ENCODE data around the gene FUT3.

The FUT3 gene

GRCh38 chr19:5828661-5829566 lies 22.3 kb downstream of the FUT3 start:
- DNase-seq = no peak
- intact Hi-C loops (cut with DNase I) = no loop called here

- DNase-seq = peak; percentile 17 to 84 (median 66)
- intact Hi-C loops (cut with DNase I) = no loop called here
These were observed 23.2 kb downstream of the FUT3 start for GRCh38 chr19:5827891-5828660.

- intact Hi-C loops (cut with DNase I) = no loop called here
- no peak for DNase-seq
These were observed 23.8 kb downstream of the FUT3 start for GRCh38 chr19:5827342-5827890.

- intact Hi-C loops (cut with DNase I) = no loop called here
- peak in 5 of 42 donors; percentile 3 to 41 (median 11) for DNase-seq
These were observed 24.5 kb downstream of the FUT3 start for GRCh38 chr19:5826531-5827341.

GRCh38 chr19:5825178-5825577 lies 26.1 kb downstream of the FUT3 start:
- intact Hi-C loops (cut with DNase I) = no loop called here
- DNase-seq = peak in 11 of 42 donors; percentile 5 to 51 (median 18)

- intact Hi-C loops (cut with DNase I) = no loop called here
- no peak for DNase-seq
These were observed 26.5 kb downstream of the FUT3 start for GRCh38 chr19:5824751-5825150.

GRCh38 chr19:5823579-5824281 lies 27.5 kb downstream of the FUT3 start:
- intact Hi-C loops (cut with DNase I) = no loop called here
- no peak for DNase-seq

GRCh38 chr19:5822181-5822844 lies 28.9 kb downstream of the FUT3 start:
- intact Hi-C loops (cut with DNase I) = no loop called here
- DNase-seq = no peak

- DNase-seq = no peak
- intact Hi-C loops (cut with DNase I) = no loop called here
These were observed 29.6 kb downstream of the FUT3 start for GRCh38 chr19:5821521-5822180.

GRCh38 chr19:5820785-5821184 lies 30.5 kb downstream of the FUT3 start:
- DNase-seq = no peak
- intact Hi-C loops (cut with DNase I) = no loop called here

- no peak for DNase-seq
- intact Hi-C loops (cut with DNase I) = no loop called here
These were observed 32.7 kb downstream of the FUT3 start for GRCh38 chr19:5818594-5818993.

- intact Hi-C loops (cut with DNase I) = no loop called here
- no peak for DNase-seq
These were observed 34.0 kb downstream of the FUT3 start for GRCh38 chr19:5817218-5817617.

GRCh38 chr19:5814852-5815246 lies 36.4 kb downstream of the FUT3 start:
- intact Hi-C loops (cut with DNase I) = no loop called here
- no peak for DNase-seq

- intact Hi-C loops (cut with DNase I) = no loop called here
- DNase-seq = no peak
These were observed 37.0 kb downstream of the FUT3 start for GRCh38 chr19:5814123-5814851.

GRCh38 chr19:5811117-5811516 lies 40.1 kb downstream of the FUT3 start:
- intact Hi-C loops (cut with DNase I) = no loop called here
- no peak for DNase-seq

GRCh38 chr19:5809469-5809868 lies 41.8 kb downstream of the FUT3 start:
- intact Hi-C loops (cut with DNase I) = no loop called here
- DNase-seq = no peak

- intact Hi-C loops (cut with DNase I) = no loop called here
These were observed 42.2 kb downstream of the FUT3 start for GRCh38 chr19:5809053-5809452.

More at GRCh38 chr19:5809053-5809452, 42.2 kb downstream of the FUT3 start:
- DNase-seq = no peak
